HG03196 (cell line): ENCODE data around the gene LDLRAP1.
"Not testable (repeated sequence)": the region's sequence is repeated elsewhere in the genome, so short reads cannot be mapped to it uniquely, and the experiment has no call there.

Experiments used
- ATAC-seq: cut with Tn5 transposase; IDR thresholded peaks from one replicate; pipeline ENCODE4 v1.9.1; 2021; ENCODE audit not compliant: unreplicated experiment

LDLRAP1 gene

GRCh38 chr1:25600971-25601699 is 57.7 kb downstream of the LDLRAP1 start:
- ATAC-seq: not testable (repeated sequence)

- ATAC-seq: not testable (repeated sequence)
Measured at GRCh38 chr1:25603779-25604538, 60.6 kb downstream of the LDLRAP1 start.

GRCh38 chr1:25607123-25607522 is 63.7 kb downstream of the LDLRAP1 start:
- no peak for ATAC-seq

GRCh38 chr1:25608488-25609178 is 65.2 kb downstream of the LDLRAP1 start:
- ATAC-seq: peak; percentile 66

- no peak for ATAC-seq
Measured at GRCh38 chr1:25609921-25610320, 66.5 kb downstream of the LDLRAP1 start.

- ATAC-seq: no peak
Measured at GRCh38 chr1:25610822-25611630, 67.6 kb downstream of the LDLRAP1 start.

- ATAC-seq: no peak
Measured at GRCh38 chr1:25611843-25612242, 68.4 kb downstream of the LDLRAP1 start.

GRCh38 chr1:25612421-25612820 is 69.0 kb downstream of the LDLRAP1 start:
- ATAC-seq: no peak

GRCh38 chr1:25613091-25613490 is 69.7 kb downstream of the LDLRAP1 start:
- no peak for ATAC-seq

- no peak for ATAC-seq
Measured at GRCh38 chr1:25614501-25615171, 71.2 kb downstream of the LDLRAP1 start.

- no peak for ATAC-seq
Measured at GRCh38 chr1:25615172-25615541, 71.8 kb downstream of the LDLRAP1 start.

- ATAC-seq: no peak
Measured at GRCh38 chr1:25615563-25616094, 72.2 kb downstream of the LDLRAP1 start.

- peak; percentile 51 for ATAC-seq
Measured at GRCh38 chr1:25616095-25616986, 72.9 kb downstream of the LDLRAP1 start, which contains the start of gene MAN1C1. MAN1C1 (plus strand) TSS chr1:25616791; CDS start chr1:25617798, 1,007 bp downstream.

- ATAC-seq: no peak
Measured at GRCh38 chr1:25616987-25617624, 73.7 kb downstream of the LDLRAP1 start.

- ATAC-seq: no peak
Measured at GRCh38 chr1:25617625-25618432, 74.4 kb downstream of the LDLRAP1 start.

GRCh38 chr1:25618433-25618808 is 75.0 kb downstream of the LDLRAP1 start:
- ATAC-seq: no peak
